OCI-LY7 (cell line): ENCODE results near the gene GPR6. TPM values are rescaled to one million over a fixed set of nuclear protein-coding genes. Genes with fewer than 3 reads are reported as not detected.

Experiments used
- BruUV-seq: library from RNA; stranded (reverse); fragments of 400-500 nt; replicated peaks from 2 replicates; lab custom pipeline; 2021; lab: Mats Ljungman, UMichigan
- CTCF ChIA-PET: fragments of 300-600 bp; sonication (Branson Sonifier 250); formaldehyde crosslinking; loops from one replicate; lab custom pipeline; 2022; ENCODE audit warnings: antibody characterized with exemption; ENCODE audit not compliant: unreplicated experiment; lab: Charles Lee
- POLR2A ChIA-PET: fragments of 300-600 bp; sonication (Branson Sonifier 250); formaldehyde crosslinking; loops from one replicate; lab custom pipeline; 2022; ENCODE audit warnings: antibody characterized with exemption; lab: Charles Lee
- DNase-seq: peaks from one replicate; pipeline ENCODE4 v3.0.0-alpha.2; 2015; ENCODE audit warnings: low spot score
- H2AFZ ChIP-seq: fragments of 200-600 bp; sonication (generic), shearing (Covaris generic); 2 replicates; pipeline ENCODE4 v1.6.1; 2014; ENCODE audit warnings: mild to moderate bottlenecking, antibody characterized with exemption, low read length, moderate library complexity
- H3K27ac ChIP-seq: fragments of 200-600 bp; sonication (generic); 2 replicates; pipeline ENCODE4 v1.5.1; 2014; ENCODE audit warnings: mixed run types, low read depth, mild to moderate bottlenecking, moderate library complexity, low read length, inconsistent platforms; ENCODE audit not compliant: poor library complexity, severe bottlenecking
- H3K36me3 ChIP-seq: fragments of 200-600 bp; sonication (generic); 2 replicates; pipeline ENCODE4 v1.6.1; 2014; ENCODE audit warnings: mild to moderate bottlenecking, antibody characterized with exemption, low read length, moderate library complexity, mixed read lengths; ENCODE audit not compliant: insufficient read depth
- H3K4me1 ChIP-seq: fragments of 200-600 bp; sonication (generic); 2 replicates; pipeline ENCODE4 v1.5.1; 2014; ENCODE audit warnings: mild to moderate bottlenecking, low read length; ENCODE audit not compliant: insufficient read depth, poor library complexity, severe bottlenecking
- H3K4me2 ChIP-seq: fragments of 200-600 bp; sonication (generic); 2 replicates; pipeline ENCODE4 v1.6.1; 2014; ENCODE audit warnings: mild to moderate bottlenecking, low read length
- H3K4me3 ChIP-seq: fragments of 200-600 bp; sonication (generic); 2 replicates; pipeline ENCODE4 v1.5.1; 2014; ENCODE audit warnings: mild to moderate bottlenecking, low read depth, low read length; ENCODE audit not compliant: poor library complexity, severe bottlenecking
- H3K79me2 ChIP-seq: fragments of 200-600 bp; sonication (generic); 2 replicates; pipeline ENCODE4 v1.6.1; 2016; ENCODE audit warnings: low read depth, mild to moderate bottlenecking, low read length, moderate library complexity, mixed read lengths; ENCODE audit not compliant: insufficient read depth
- H3K9me2 ChIP-seq: fragments of 200-600 bp; sonication (generic); 2 replicates; pipeline ENCODE4 v1.6.1; 2016; ENCODE audit warnings: mild to moderate bottlenecking, low read length, mixed read lengths; ENCODE audit not compliant: insufficient read depth
- H3K9me3 ChIP-seq: fragments of 200-600 bp; sonication (generic); 2 replicates; pipeline ENCODE4 v1.6.1; 2014; ENCODE audit warnings: mild to moderate bottlenecking, mixed run types, low read length, mixed read lengths
- H4K20me1 ChIP-seq: fragments of 200-600 bp; sonication (generic); 2 replicates; pipeline ENCODE4 v1.6.1; 2014; ENCODE audit warnings: mild to moderate bottlenecking, antibody characterized with exemption, low read length, moderate library complexity, mixed read lengths; ENCODE audit not compliant: insufficient read depth
- EZH2phosphoT487 ChIP-seq: fragments of 200-600 bp; sonication (generic); IDR thresholded peaks from 2 replicates; pipeline ENCODE4 v1.6.1; 2018; ENCODE audit warnings: low read depth, borderline replicate concordance, mild to moderate bottlenecking, mixed run types, antibody characterized with exemption, low read length, moderate library complexity, mixed read lengths
- intact Hi-C: fragments of 100-400 bp; cut with micrococcal nuclease; formaldehyde crosslinking; loops from one replicate; pipeline ENCODE4 v1.10.0; 2022; ENCODE audit not compliant: unreplicated experiment
- total RNA-seq, 2 experiments: library from RNA; depleted of rRNA in 1 of 2; stranded (reverse); fragments of >200 nt in 1 of 2; shearing (Covaris generic) in 1 of 2; gene quantifications; 2 replicates each; pipeline ENCODE4 v1.2.3, GENCODE V29; 2014 to 2022
- TF ChIP-seq, protein P1 (sequence below): fragments of 200-600 bp; sonication (generic); conservative IDR thresholded peaks from 2 replicates; pipeline ENCODE4 v1.5.1; 2014; ENCODE audit warnings: mild to moderate bottlenecking, antibody characterized with exemption, low read length, moderate library complexity, mixed read lengths

Gene GPR6
- total RNA-seq, 2 experiments from 2014 or later: not detected

DNA sequence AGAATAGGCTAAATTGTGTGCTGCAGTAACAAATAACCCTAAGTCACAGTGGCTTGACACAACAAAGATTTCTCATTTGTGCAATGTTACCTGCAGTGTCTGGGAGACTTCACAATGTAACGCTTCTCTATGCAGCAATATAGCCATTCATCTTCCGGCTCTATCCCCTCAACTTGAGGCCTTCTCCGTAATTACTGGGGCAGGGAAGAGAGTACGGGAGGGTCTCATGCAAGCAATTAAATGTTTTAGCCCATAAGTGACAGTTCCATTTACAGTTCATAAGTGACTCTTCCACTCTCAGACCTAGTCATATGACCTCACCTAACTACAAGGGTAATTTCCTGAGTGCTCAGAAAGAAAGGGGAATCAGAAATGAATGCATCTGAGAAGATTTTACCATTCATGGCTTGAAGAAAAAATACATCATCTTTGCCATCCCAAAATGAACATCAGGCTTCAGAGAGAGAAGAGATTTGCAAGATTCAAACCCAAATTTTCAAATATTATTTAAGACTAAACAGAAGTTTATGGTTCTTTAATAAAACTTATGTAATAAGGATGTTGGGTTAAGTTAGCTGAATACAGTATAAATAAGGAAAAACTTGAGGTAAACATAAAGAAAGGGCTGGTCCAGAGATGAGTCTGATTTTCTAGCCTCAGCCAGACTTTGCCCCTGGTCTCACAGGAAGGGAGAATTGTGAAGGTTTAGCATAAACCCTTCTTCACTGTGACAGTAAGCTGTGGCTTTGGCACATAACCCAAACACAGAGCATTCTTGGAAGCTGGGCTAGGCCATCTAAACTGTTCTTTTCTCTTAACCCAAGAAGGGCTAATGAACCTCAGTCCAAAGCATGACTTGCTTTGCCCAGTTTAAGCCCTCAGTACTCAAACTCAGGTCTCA lies 13.3 kb downstream of the GPR6 start:
- Histone ChIP-seq H3K4me1 (no peaks in the 10 kb centered on the region), H3K9me3 (no peaks in the 10 kb centered on the region), H3K36me3 (no peaks in the 10 kb centered on the region), H3K27ac (no peak overlapping the region), H3K79me2 (no peaks in the 10 kb centered on the region), H4K20me1 (no peaks in the 10 kb centered on the region), H3K4me2 (no peak overlapping the region), H3K4me3 (no peak overlapping the region), H3K9me2 (no peaks in the 10 kb centered on the region), H2AFZ (no peak overlapping the region)
- no peak for DNase-seq
- no TSS peak for BruUV-seq
- TF ChIP-seq, protein P1, sequence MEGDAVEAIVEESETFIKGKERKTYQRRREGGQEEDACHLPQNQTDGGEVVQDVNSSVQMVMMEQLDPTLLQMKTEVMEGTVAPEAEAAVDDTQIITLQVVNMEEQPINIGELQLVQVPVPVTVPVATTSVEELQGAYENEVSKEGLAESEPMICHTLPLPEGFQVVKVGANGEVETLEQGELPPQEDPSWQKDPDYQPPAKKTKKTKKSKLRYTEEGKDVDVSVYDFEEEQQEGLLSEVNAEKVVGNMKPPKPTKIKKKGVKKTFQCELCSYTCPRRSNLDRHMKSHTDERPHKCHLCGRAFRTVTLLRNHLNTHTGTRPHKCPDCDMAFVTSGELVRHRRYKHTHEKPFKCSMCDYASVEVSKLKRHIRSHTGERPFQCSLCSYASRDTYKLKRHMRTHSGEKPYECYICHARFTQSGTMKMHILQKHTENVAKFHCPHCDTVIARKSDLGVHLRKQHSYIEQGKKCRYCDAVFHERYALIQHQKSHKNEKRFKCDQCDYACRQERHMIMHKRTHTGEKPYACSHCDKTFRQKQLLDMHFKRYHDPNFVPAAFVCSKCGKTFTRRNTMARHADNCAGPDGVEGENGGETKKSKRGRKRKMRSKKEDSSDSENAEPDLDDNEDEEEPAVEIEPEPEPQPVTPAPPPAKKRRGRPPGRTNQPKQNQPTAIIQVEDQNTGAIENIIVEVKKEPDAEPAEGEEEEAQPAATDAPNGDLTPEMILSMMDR: no peak
- TF ChIP-seq EZH2phosphoT487: no peak
- intact Hi-C loops: no loop called here
- POLR2A ChIA-PET: no interaction called here
- CTCF ChIA-PET: no interaction called here

DNA sequence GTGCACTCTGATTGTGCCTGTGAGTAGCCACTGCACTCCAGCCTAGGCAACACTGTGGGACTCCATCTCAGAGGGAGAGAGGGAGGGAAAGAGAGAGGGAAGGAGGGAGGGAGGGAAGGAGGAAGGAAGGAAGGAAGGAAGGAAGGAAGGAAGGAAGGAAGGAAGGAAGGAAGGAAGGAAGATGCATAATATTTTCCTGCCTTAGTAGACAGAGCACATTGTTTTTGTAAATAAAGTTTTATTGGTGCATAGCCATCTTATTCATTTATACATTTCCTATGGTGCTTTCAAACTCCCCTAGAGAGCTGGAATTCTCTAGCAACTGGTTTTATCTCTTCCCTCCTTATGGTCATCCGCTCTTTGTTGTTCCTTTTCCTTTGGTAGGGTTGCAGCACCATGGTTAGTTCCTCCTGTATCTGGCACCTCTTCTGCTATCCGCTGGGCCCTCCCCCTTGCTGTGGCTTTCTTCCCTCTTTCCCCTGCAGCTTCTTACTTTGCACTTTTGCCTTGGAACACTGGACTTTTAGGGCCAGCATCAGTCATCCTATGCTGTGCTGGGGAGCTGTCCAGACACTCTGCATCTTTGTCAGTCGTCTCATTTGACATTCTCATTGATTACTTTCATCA lies 20.2 kb downstream of the GPR6 start:
- H2AFZ ChIP-seq: no peak overlapping the region
- no peaks in the 10 kb centered on the region for H3K79me2 ChIP-seq
- BruUV-seq: no TSS peak
- H3K27ac ChIP-seq: no peak overlapping the region
- H3K4me1 ChIP-seq: no peaks in the 10 kb centered on the region
- no peak for DNase-seq
- H3K9me2 ChIP-seq: no peaks in the 10 kb centered on the region
- CTCF ChIA-PET: no interaction called here
- TF ChIP-seq, protein P1: no peak
- no peak for TF ChIP-seq EZH2phosphoT487
- no peak overlapping the region for H3K4me2 ChIP-seq
- POLR2A ChIA-PET: no interaction called here
- no peak overlapping the region for H3K4me3 ChIP-seq
- H3K36me3 ChIP-seq: no peaks in the 10 kb centered on the region
- H4K20me1 ChIP-seq: no peaks in the 10 kb centered on the region
- intact Hi-C loops: no loop called here
- H3K9me3 ChIP-seq: no peaks in the 10 kb centered on the region
